Activated CD4-positive, alpha-beta memory T cell treated with anti-CD3 and anti-CD28 coated beads, Interleukin-2, amount 10 ng/mL, durations not matched to agents 7 days and 5 days (primary cell): ENCODE measurements around the gene SLC16A6. TPM values are rescaled to one million over a fixed set of nuclear protein-coding genes. Genes with fewer than 3 reads are reported as not detected.
"Not testable (repeated sequence)": the region's sequence is repeated elsewhere in the genome, so short reads cannot be mapped to it uniquely, and the experiment has no call there.

Experiments used
- CTCF ChIA-PET: fragments of 350-600 bp; sonication (Branson Sonifier 250); formaldehyde crosslinking; loops from one replicate; lab custom pipeline; 2021; ENCODE audit warnings: antibody characterized with exemption, inconsistent platforms; lab: Charles Lee
- POLR2A ChIA-PET: fragments of 350-600 bp; sonication (Branson Sonifier 250); formaldehyde crosslinking; loops from one replicate; lab custom pipeline; 2021; ENCODE audit warnings: antibody characterized with exemption; lab: Charles Lee
- DNase-seq: peaks from one replicate; pipeline ENCODE4 v3.0.0-alpha.2; 2020
- H3K27ac Mint-ChIP-seq: one replicate; pipeline ENCODE4 v1.8.0; 2021; ENCODE audit warnings: mild to moderate bottlenecking, mixed read lengths
- H3K27me3 Mint-ChIP-seq: one replicate; pipeline ENCODE4 v1.8.0; 2021; ENCODE audit warnings: mixed read lengths
- H3K36me3 Mint-ChIP-seq: one replicate; pipeline ENCODE4 v1.8.0; 2021; ENCODE audit warnings: low read depth, mixed read lengths
- H3K4me1 Mint-ChIP-seq: one replicate; pipeline ENCODE4 v1.8.0; 2021; ENCODE audit warnings: mixed read lengths
- H3K4me3 Mint-ChIP-seq: one replicate; pipeline ENCODE4 v1.8.0; 2021; ENCODE audit warnings: mild to moderate bottlenecking, mixed read lengths
- H3K9me3 Mint-ChIP-seq: one replicate; pipeline ENCODE4 v1.8.0; 2021; ENCODE audit warnings: mixed read lengths
- total RNA-seq, 2 experiments: library from RNA; stranded (reverse); gene quantifications; one replicate each; pipeline ENCODE4 v1.2.3, GENCODE V29; 2021

Gene SLC16A6
- total RNA-seq, 2 experiments from 2014 or later, result 10.4 to 10.8 TPM

GRCh38 chr17:68258890-68259647 is 31.9 kb downstream of the SLC16A6 start:
- POLR2A ChIA-PET, result interaction anchor here (0.6 to 3.2 kb wide), 10 partner anchors 11 to 894 kb away, joined by 3 to 47 read pairs (median 4); partner anchors contain the start of genes AMZ2, ARSG, SLC16A6 and WIPI1
- Mint-ChIP-seq H3K4me1 (peaks cover 82% of the 10 kb centered on the region), H3K4me3 (peak overlapping the region; percentile 66), H3K36me3 (peaks cover 42% of the 10 kb centered on the region), H3K27ac (peak overlapping the region; percentile 88)
- not testable (repeated sequence) for H3K9me3 Mint-ChIP-seq, H3K27me3 Mint-ChIP-seq
- CTCF ChIA-PET, result interaction anchor here (1.0 to 2.1 kb wide), 6 partner anchors 10 to 200 kb away, joined by 3 to 9 read pairs (median 6); no protein-coding TSS in a partner anchor
- DNase-seq, result peak; percentile 87

- no peak for DNase-seq
- Mint-ChIP-seq H3K27me3 (no peaks in the 10 kb centered on the region), H3K27ac (peak overlapping the region; percentile 82), H3K9me3 (no peaks in the 10 kb centered on the region), H3K4me1 (peaks cover 87% of the 10 kb centered on the region), H3K4me3 (no peak overlapping the region), H3K36me3 (peaks cover 52% of the 10 kb centered on the region)
- ChIA-PET CTCF (interaction anchor here (1.0 to 2.1 kb wide), 6 partner anchors 8 to 201 kb away, joined by 3 to 9 read pairs (median 6); no protein-coding TSS in a partner anchor), POLR2A (interaction anchor here (1.1 to 3.2 kb wide), 7 partner anchors 10 to 201 kb away, joined by 3 to 47 read pairs (median 5); partner anchors contain the start of genes AMZ2, ARSG, SLC16A6 and WIPI1)
Observed at GRCh38 chr17:68257934-68258333, 33.0 kb downstream of the SLC16A6 start.

- Mint-ChIP-seq H3K27ac (peak overlapping the region; percentile 82), H3K4me1 (peaks cover 89% of the 10 kb centered on the region), H3K36me3 (peaks cover 65% of the 10 kb centered on the region)
- not testable (repeated sequence) for H3K27me3 Mint-ChIP-seq, H3K4me3 Mint-ChIP-seq, DNase-seq, H3K9me3 Mint-ChIP-seq
- POLR2A ChIA-PET, result interaction anchor here (1.1 to 3.2 kb wide), 2 partner anchors 9 to 33 kb away, joined by 3 to 47 read pairs; partner anchors contain the start of gene AMZ2
- CTCF ChIA-PET, result interaction anchor here (1.1 kb wide), 1 partner anchor 180 kb away, joined by 5 read pairs; no protein-coding TSS in a partner anchor
Observed at GRCh38 chr17:68256701-68257100, 34.2 kb downstream of the SLC16A6 start.

- no peak for DNase-seq
- peak overlapping the region; percentile 82 for H3K27ac Mint-ChIP-seq
- H3K9me3 Mint-ChIP-seq, result no peaks in the 10 kb centered on the region
- peaks cover 72% of the 10 kb centered on the region for H3K36me3 Mint-ChIP-seq
- peak overlapping the region; percentile 39 for H3K4me3 Mint-ChIP-seq
- peaks cover 82% of the 10 kb centered on the region for H3K4me1 Mint-ChIP-seq
- H3K27me3 Mint-ChIP-seq, result no peaks in the 10 kb centered on the region
- ChIA-PET CTCF (interaction anchor here (0.6 to 1.6 kb wide), 2 partner anchors 18 to 56 kb away, joined by 3 to 5 read pairs; no protein-coding TSS in a partner anchor), POLR2A (interaction anchor here (0.6 to 5.2 kb wide), 7 partner anchors 9 to 211 kb away, joined by 3 to 29 read pairs (median 5); partner anchors contain the start of gene AMZ2)
Observed at GRCh38 chr17:68255731-68256538, 35.0 kb downstream of the SLC16A6 start.

GRCh38 chr17:68255151-68255550 is 35.8 kb downstream of the SLC16A6 start:
- DNase-seq, result no peak
- H3K9me3 Mint-ChIP-seq, result no peaks in the 10 kb centered on the region
- CTCF ChIA-PET, result interaction anchor here (1.6 kb wide), 1 partner anchor 55 kb away, joined by 5 read pairs; no protein-coding TSS in a partner anchor
- peak overlapping the region; percentile 82 for H3K27ac Mint-ChIP-seq
- POLR2A ChIA-PET, result interaction anchor here (1.2 to 5.2 kb wide), 7 partner anchors 8 to 206 kb away, joined by 3 to 29 read pairs (median 5); partner anchors contain the start of gene AMZ2
- H3K27me3 Mint-ChIP-seq, result no peaks in the 10 kb centered on the region
- H3K4me1 Mint-ChIP-seq, result peaks cover 82% of the 10 kb centered on the region
- H3K36me3 Mint-ChIP-seq, result peaks cover 79% of the 10 kb centered on the region
- peak overlapping the region; percentile 39 for H3K4me3 Mint-ChIP-seq

- Mint-ChIP-seq H3K36me3 (peaks cover 86% of the 10 kb centered on the region), H3K4me3 (peak overlapping the region; percentile 36), H3K4me1 (peaks cover 86% of the 10 kb centered on the region), H3K27ac (peak overlapping the region; percentile 82)
- DNase-seq, CTCF ChIA-PET, H3K27me3 Mint-ChIP-seq, H3K9me3 Mint-ChIP-seq: not testable (repeated sequence)
- POLR2A ChIA-PET, result interaction anchor here (1.6 to 5.2 kb wide), 3 partner anchors 16 to 71 kb away, joined by 6 to 29 read pairs (median 9); partner anchors contain the start of genes ARSG and SLC16A6
Observed at GRCh38 chr17:68253426-68253825, 37.5 kb downstream of the SLC16A6 start.

GRCh38 chr17:68249354-68249765 is 41.6 kb downstream of the SLC16A6 start:
- peaks cover 60% of the 10 kb centered on the region for H3K36me3 Mint-ChIP-seq
- CTCF ChIA-PET, result interaction anchor here (0.7 to 5.8 kb wide), 7 partner anchors 9 to 213 kb away, joined by 3 to 27 read pairs (median 7); no protein-coding TSS in a partner anchor
- peak overlapping the region; percentile 85 for H3K4me3 Mint-ChIP-seq
- peak; percentile 42 for DNase-seq
- H3K9me3 Mint-ChIP-seq, result no peaks in the 10 kb centered on the region
- H3K4me1 Mint-ChIP-seq, result peaks cover 58% of the 10 kb centered on the region
- no peaks in the 10 kb centered on the region for H3K27me3 Mint-ChIP-seq
- H3K27ac Mint-ChIP-seq, result peak overlapping the region; percentile 90
- POLR2A ChIA-PET, result interaction anchor here (0.6 to 5.9 kb wide), 14 partner anchors 9 to 213 kb away, joined by 3 to 112 read pairs (median 22); partner anchors contain the start of genes ARSG, KPNA2, SLC16A6 and WIPI1

GRCh38 chr17:68248891-68249290 is 42.0 kb downstream of the SLC16A6 start:
- H3K27me3 Mint-ChIP-seq, result no peaks in the 10 kb centered on the region
- ChIA-PET POLR2A (interaction anchor here (0.8 to 5.9 kb wide), 27 partner anchors 9 to 229 kb away, joined by 3 to 112 read pairs (median 7); partner anchors contain the start of genes ARSG, KPNA2, SLC16A6 and WIPI1), CTCF (interaction anchor here (0.6 to 5.8 kb wide), 11 partner anchors 10 to 218 kb away, joined by 3 to 27 read pairs (median 7); no protein-coding TSS in a partner anchor)
- peak overlapping the region; percentile 90 for H3K27ac Mint-ChIP-seq
- peaks cover 55% of the 10 kb centered on the region for H3K36me3 Mint-ChIP-seq
- peak overlapping the region; percentile 85 for H3K4me3 Mint-ChIP-seq
- H3K4me1 Mint-ChIP-seq, result peaks cover 53% of the 10 kb centered on the region
- no peak for DNase-seq
- H3K9me3 Mint-ChIP-seq, result no peaks in the 10 kb centered on the region

GRCh38 chr17:68248199-68248825 is 42.6 kb downstream of the SLC16A6 start:
- peaks cover 49% of the 10 kb centered on the region for H3K4me1 Mint-ChIP-seq
- DNase-seq, result no peak
- no peaks in the 10 kb centered on the region for H3K27me3 Mint-ChIP-seq
- peak overlapping the region; percentile 90 for H3K27ac Mint-ChIP-seq
- H3K36me3 Mint-ChIP-seq, result peaks cover 52% of the 10 kb centered on the region
- ChIA-PET POLR2A (interaction anchor here (0.8 to 5.9 kb wide), 37 partner anchors 7 to 250 kb away, joined by 3 to 112 read pairs (median 5); partner anchors contain the start of genes ARSG, KPNA2, SLC16A6 and WIPI1), CTCF (interaction anchor here (0.6 to 5.8 kb wide), 14 partner anchors 11 to 218 kb away, joined by 3 to 27 read pairs (median 6); no protein-coding TSS in a partner anchor)
- H3K4me3 Mint-ChIP-seq, result peak overlapping the region; percentile 85
- H3K9me3 Mint-ChIP-seq, result no peaks in the 10 kb centered on the region

- peak; percentile 97 for DNase-seq
Observed at GRCh38 chr17:68247445-68248198, 43.3 kb downstream of the SLC16A6 start, which contains the start of gene AMZ2. AMZ2 (plus strand) TSS chr17:68248043; CDS start chr17:68250188, 2,145 bp downstream.

More at GRCh38 chr17:68247445-68248198, 43.3 kb downstream of the SLC16A6 start, which contains the start of gene AMZ2:
- peak within 1 kb of the TSS; percentile 90 for H3K27ac Mint-ChIP-seq
- ChIA-PET POLR2A (interaction anchor here (0.7 to 5.9 kb wide), 38 partner anchors 8 to 251 kb away, joined by 3 to 112 read pairs (median 5); partner anchors contain the start of genes ARSG, KPNA2, SLC16A6 and WIPI1), CTCF (interaction anchor here (0.8 to 5.8 kb wide), 13 partner anchors 10 to 219 kb away, joined by 3 to 27 read pairs (median 6); no protein-coding TSS in a partner anchor)
- peaks cover 45% of the 10 kb centered on the region for H3K36me3 Mint-ChIP-seq
- peaks cover 42% of the 10 kb centered on the region for H3K4me1 Mint-ChIP-seq
- H3K9me3 Mint-ChIP-seq, result no peaks in the 10 kb centered on the region
- peak within 1 kb of the TSS; percentile 85 for H3K4me3 Mint-ChIP-seq
- no peaks in the 10 kb centered on the region for H3K27me3 Mint-ChIP-seq
